HCT116 (cell line): Measurements from ENCODE around the gene OR6J1. TPM values are rescaled to one million over a fixed set of nuclear protein-coding genes. Genes with fewer than 3 reads are reported as not detected.

Experiments used
- ATAC-seq: fragments of 200-7000 bp; cut with Tn5 transposase; 2 replicates; pipeline ENCODE4 v1.9.1; 2020; ENCODE audit warnings: mild to moderate bottlenecking, moderate library complexity
- BruUV-seq: library from RNA; stranded (reverse); fragments of 400-500 nt; replicated peaks from 2 replicates; lab custom pipeline; 2021; lab: Mats Ljungman, UMichigan
- CTCF ChIA-PET: fragments of 300-600 bp; sonication (Branson Sonifier 250); formaldehyde crosslinking; loops from one replicate; lab custom pipeline; 2021; ENCODE audit warnings: antibody characterized with exemption; lab: Charles Lee
- POLR2A ChIA-PET: fragments of 300-600, 350-600 bp; sonication (Branson Sonifier 250); formaldehyde crosslinking; loops from one replicate; lab custom pipeline; 2021; ENCODE audit warnings: antibody characterized with exemption; lab: Charles Lee
- RAD21 ChIA-PET, 2 experiments: fragments of 300-600 bp; sonication (Branson Sonifier 250); formaldehyde crosslinking; loops; one replicate each; lab custom pipeline; 2023; ENCODE audit warnings: low total read pairs in 2 of 2; ENCODE audit not compliant: uncharacterized antibody in 2 of 2, unreplicated experiment in 2 of 2, low non-redundant PET in 1 of 2; lab: Charles Lee
- DNase-seq: peaks from one replicate; pipeline ENCODE4 v3.0.0-alpha.2; 2010; ENCODE audit warnings: low read depth, low spot score
- H2AFZ ChIP-seq: fragments of 200-600 bp; shearing (Covaris generic), sonication (generic); 2 replicates; pipeline ENCODE4 v1.6.1; 2017; ENCODE audit warnings: low read depth, mixed run types, mixed read lengths, antibody characterized with exemption, low read length; ENCODE audit not compliant: poor library complexity, severe bottlenecking
- H3K27ac ChIP-seq: 2 replicates; pipeline ENCODE4 v1.5.1; 2012; ENCODE audit warnings: low read depth, low read length
- H3K27me3 ChIP-seq: fragments of 200-600 bp; sonication (generic); 2 replicates; pipeline ENCODE4 v1.6.1; 2016; ENCODE audit warnings: mixed run types, low read length, mixed read lengths; ENCODE audit not compliant: insufficient read depth
- H3K36me3 ChIP-seq, 2 experiments: fragments of 200-500 bp in 1 of 2; fragments of 200-600 bp in 1 of 2; sonication (Bioruptor generic) in 1 of 2; sonication (generic) in 1 of 2; 2 replicates each; pipeline versions ENCODE4 v1.5.1 to v1.6.1; 2014 to 2016; ENCODE audit warnings: low read length in 2 of 2, inconsistent platforms in 1 of 2, mixed read lengths in 1 of 2, mixed run types in 1 of 2; ENCODE audit not compliant: insufficient read depth in 2 of 2, control insufficient read depth in 1 of 2
- H3K4me1 ChIP-seq, 2 experiments: fragments of 200-600 bp in 1 of 2; sonication (generic) in 1 of 2; 2 replicates each; pipeline versions ENCODE4 v1.5.1 to v1.6.1; 2012 to 2017; ENCODE audit warnings: low read length in 2 of 2, inconsistent platforms in 1 of 2, mild to moderate bottlenecking in 1 of 2, mixed read lengths in 1 of 2, mixed run types in 1 of 2, moderate library complexity in 1 of 2; ENCODE audit not compliant: insufficient read depth in 2 of 2, control insufficient read depth in 1 of 2
- H3K4me2 ChIP-seq: fragments of 200-600 bp; sonication (generic); 2 replicates; pipeline ENCODE4 v1.6.1; 2017; ENCODE audit warnings: mixed run types, low read length, mixed read lengths
- H3K4me3 ChIP-seq, 2 experiments: fragments of 200-600 bp in 1 of 2; sonication (generic) in 1 of 2; replicated peaks in 1 of 2; 2 replicates each; pipeline ENCODE4 v1.5.1; 2011 to 2016; ENCODE audit warnings: low read length in 2 of 2, control low read depth in 1 of 2, low read depth in 1 of 2, mild to moderate bottlenecking in 1 of 2, mixed read lengths in 1 of 2, mixed run types in 1 of 2
- H3K79me2 ChIP-seq: fragments of 200-600 bp; sonication (generic); 2 replicates; pipeline ENCODE4 v1.6.1; 2017; ENCODE audit warnings: mild to moderate bottlenecking, mixed run types, low read length, moderate library complexity, mixed read lengths; ENCODE audit not compliant: insufficient read depth
- H3K9ac ChIP-seq: fragments of 200-600 bp; sonication (generic); 2 replicates; pipeline ENCODE4 v1.6.1; 2016; ENCODE audit warnings: low read length, mixed read lengths
- H3K9me2 ChIP-seq: fragments of 200-600 bp; sonication (generic), shearing (Covaris generic); 2 replicates; pipeline ENCODE4 v1.6.1; 2017; ENCODE audit warnings: mixed run types, mild to moderate bottlenecking, moderate library complexity; ENCODE audit not compliant: insufficient read depth
- H3K9me3 ChIP-seq, 2 experiments: fragments of 200-500 bp in 1 of 2; fragments of 200-600 bp in 1 of 2; sonication (Bioruptor generic) in 1 of 2; sonication (generic) in 1 of 2; 2 replicates each; pipeline ENCODE4 v1.6.1; 2014 to 2017; ENCODE audit warnings: low read length in 2 of 2, mixed read lengths in 2 of 2, inconsistent platforms in 1 of 2, low read depth in 1 of 2, mild to moderate bottlenecking in 1 of 2, mixed run types in 1 of 2, moderate library complexity in 1 of 2; ENCODE audit not compliant: control insufficient read depth in 1 of 2, insufficient read depth in 1 of 2
- H4K20me1 ChIP-seq: fragments of 200-600 bp; sonication (generic), shearing (Covaris generic); 2 replicates; pipeline ENCODE4 v1.6.1; 2017; ENCODE audit warnings: mixed run types, mild to moderate bottlenecking, moderate library complexity; ENCODE audit not compliant: insufficient read depth
- ATF3 ChIP-seq: IDR thresholded peaks from 2 replicates; pipeline ENCODE4 v1.6.1; 2012
- CBX3 ChIP-seq: IDR thresholded peaks from 2 replicates; pipeline ENCODE4 v1.6.1; 2012; ENCODE audit warnings: low read depth
- EGR1 ChIP-seq: IDR thresholded peaks from 2 replicates; pipeline ENCODE4 v1.6.1; 2012; ENCODE audit warnings: low read depth
- EZH2 ChIP-seq: fragments of 200-600 bp; sonication (generic); IDR thresholded peaks from 2 replicates; pipeline ENCODE4 v1.6.1; 2017; ENCODE audit warnings: antibody characterized with exemption, mixed run types
- FOSL1 ChIP-seq: IDR thresholded peaks from 2 replicates; pipeline ENCODE4 v1.6.1; 2012; ENCODE audit warnings: low read depth
- POLR2A ChIP-seq: IDR thresholded peaks from 2 replicates; pipeline ENCODE4 v1.7.0; 2011; ENCODE audit warnings: borderline replicate concordance; ENCODE audit not compliant: insufficient read depth, insufficient read length; ENCODE audit errors: extremely low read depth
- REST ChIP-seq: IDR thresholded peaks from 2 replicates; pipeline ENCODE4 v1.6.1; 2012; ENCODE audit warnings: low read depth
- SIN3A ChIP-seq: IDR thresholded peaks from 2 replicates; pipeline ENCODE4 v1.6.1; 2012; ENCODE audit warnings: low read depth
- SP1 ChIP-seq: IDR thresholded peaks from 2 replicates; pipeline ENCODE4 v1.6.1; 2012; ENCODE audit warnings: low read depth
- TCF7L2 ChIP-seq: IDR thresholded peaks from 2 replicates; pipeline ENCODE4 v1.7.0; 2011; ENCODE audit warnings: borderline replicate concordance, inconsistent platforms; ENCODE audit not compliant: insufficient read depth, insufficient read length; ENCODE audit errors: extremely low read depth
- ZFX ChIP-seq: fragments of 450-650 bp; IDR thresholded peaks from 2 replicates; pipeline ENCODE4 v1.6.1; 2017
- ZNF274 ChIP-seq: fragments of 200-500 bp; sonication (Bioruptor generic); IDR thresholded peaks from 2 replicates; pipeline ENCODE4 v1.6.1; 2014; ENCODE audit warnings: mild to moderate bottlenecking, low read depth, low read length, inconsistent platforms
- intact Hi-C: fragments of 100-400 bp; cut with micrococcal nuclease; formaldehyde crosslinking; loops from 2 replicates; pipeline ENCODE4 v1.10.0; 2022
- total RNA-seq: library from RNA; stranded (reverse); gene quantifications from one replicate; pipeline ENCODE4 v1.2.1, GENCODE V29; 2021; ENCODE audit not compliant: unreplicated experiment

Gene OR6J1
- total RNA-seq, 1 experiment from 2014 or later = not detected

GRCh38 chr14:22583994-22584393 lies 60.2 kb downstream of the OR6J1 start:
- POLR2A ChIA-PET = interaction anchor here (0.9 kb wide), 1 partner anchor 69 kb away, joined by 3 read pairs; no protein-coding TSS in a partner anchor
- no TSS peak for BruUV-seq
- no peaks in the 10 kb centered on the region for H3K9me3 ChIP-seq
- CTCF ChIA-PET = interaction anchor here (1.5 kb wide), 1 partner anchor 14 kb away, joined by 3 read pairs; no protein-coding TSS in a partner anchor
- peaks cover 94% of the 10 kb centered on the region for H3K79me2 ChIP-seq
- intact Hi-C loops = no loop called here
- peaks cover 4% of the 10 kb centered on the region; the same call in 1 of the 2 replicates for H4K20me1 ChIP-seq
- H3K9ac ChIP-seq = no peak overlapping the region
- no peak overlapping the region for H2AFZ ChIP-seq
- ATAC-seq (no peak), DNase-seq (no peak)
- peaks cover 2 to 9% of the 10 kb centered on the region in 2 experiments; a peak in 2 of 4 replicates for H3K4me1 ChIP-seq
- TF ChIP-seq SIN3A (no peak), REST (no peak), ZFX (no peak), POLR2A (no peak), FOSL1 (no peak), ATF3 (no peak), EGR1 (no peak), SP1 (no peak), ZNF274 (no peak), EZH2 (no peak), CBX3 (no peak), TCF7L2 (no peak)
- no peak overlapping the region for H3K27ac ChIP-seq
- H3K36me3 ChIP-seq = peaks cover 0 to 5% of the 10 kb centered on the region in 2 experiments; a peak in 1 of 4 replicates
- RAD21 ChIA-PET = no interaction called here
- H3K4me3 ChIP-seq = no peak overlapping the region
- no peaks in the 10 kb centered on the region for H3K9me2 ChIP-seq
- H3K4me2 ChIP-seq = no peak overlapping the region
- no peaks in the 10 kb centered on the region for H3K27me3 ChIP-seq

Other genes with a start within 250 kb of the OR6J1 start
- gene DAD1, start 55.1 kb downstream of the OR6J1 start, total RNA-seq = 162 TPM
- 9.4 TPM for gene ABHD4, start 46.1 kb downstream of the OR6J1 start, total RNA-seq
- gene OXA1L, start 122.3 kb upstream of the OR6J1 start, total RNA-seq = 146 TPM
- 0.27 TPM for gene SLC7A7, start 171.1 kb upstream of the OR6J1 start, total RNA-seq
- 134 TPM for gene MRPL52, start 185.5 kb upstream of the OR6J1 start, total RNA-seq
- 17.8 TPM for gene MMP14, start 192.2 kb upstream of the OR6J1 start, total RNA-seq
- 42.7 TPM for gene LRP10, start 227.4 kb upstream of the OR6J1 start, total RNA-seq
- gene REM2, start 238.9 kb upstream of the OR6J1 start, total RNA-seq = 0.47 TPM